AG04450 (cell line): ENCODE data around the gene HIPK2. TPM values are rescaled to one million over a fixed set of nuclear protein-coding genes. Genes with fewer than 3 reads are reported as not detected.

Experiments
- CTCF ChIA-PET: fragments of 300-600, 350-600 bp; formaldehyde crosslinking; extraction: SDS; loops from one replicate; lab custom pipeline; 2022; ENCODE audit warnings: antibody characterized with exemption, inconsistent platforms; lab: Charles Lee
- POLR2A ChIA-PET: fragments of 350-600 bp; formaldehyde crosslinking; extraction: SDS; loops from one replicate; lab custom pipeline; 2021; ENCODE audit warnings: antibody characterized with exemption, inconsistent platforms; lab: Yijun Ruan, JAX
- DNase-seq: peaks from one replicate; pipeline ENCODE4 v3.0.0-alpha.2; 2011; ENCODE audit warnings: low read depth, low spot score
- H3K27ac ChIP-seq: one replicate; pipeline ENCODE4 v1.5.1; 2012; ENCODE audit warnings: low read depth, low read length, control low read depth
- H3K27me3 ChIP-seq: one replicate; pipeline ENCODE4 v1.6.0; 2012; ENCODE audit warnings: low read length; ENCODE audit not compliant: control insufficient read depth, insufficient read depth
- H3K4me3 ChIP-seq: 2 replicates; pipeline ENCODE4 v1.5.1; 2011; ENCODE audit warnings: mild to moderate bottlenecking, low read depth, low read length, control low read depth
- H3K9me3 ChIP-seq: 2 replicates; pipeline ENCODE4 v1.5.1; 2012; ENCODE audit warnings: low read length; ENCODE audit not compliant: control insufficient read depth, insufficient read depth
- CTCF ChIP-seq: IDR thresholded peaks from 2 replicates; pipeline ENCODE4 v1.5.1; 2011; ENCODE audit warnings: low read depth, low read length, control low read depth, inconsistent platforms
- polyA plus RNA-seq: library from polyadenylated mRNA; depleted of rRNA; stranded (reverse); fragments of >200 nt; gene quantifications from 2 replicates; pipeline ENCODE4 v1.2.3, GENCODE V29; 2011

HIPK2 gene
- polyA plus RNA-seq, 1 experiment = 61.4 TPM

GRCh38 chr7:139598642-139599041, 179.2 kb downstream of the HIPK2 start:
- POLR2A ChIA-PET = no interaction called here
- Histone ChIP-seq H3K9me3 (no peaks in the 10 kb centered on the region), H3K27me3 (no peaks in the 10 kb centered on the region), H3K27ac (no peak overlapping the region), H3K4me3 (no peak overlapping the region)
- DNase-seq = no peak
- TF ChIP-seq CTCF = no peak
- CTCF ChIA-PET = interaction anchor here (1.2 to 1.6 kb wide), 3 partner anchors 9 to 164 kb away, joined by 3 to 6 read pairs (median 4); no protein-coding TSS in a partner anchor

GRCh38 chr7:139597028-139597427, 180.8 kb downstream of the HIPK2 start:
- H3K27me3 ChIP-seq = no peaks in the 10 kb centered on the region
- POLR2A ChIA-PET = no interaction called here
- no peaks in the 10 kb centered on the region for H3K9me3 ChIP-seq
- CTCF ChIA-PET = interaction anchor here (0.6 to 1.1 kb wide), 2 partner anchors 175 to 406 kb away, joined by 3 read pairs; no protein-coding TSS in a partner anchor
- DNase-seq = no peak
- no peak overlapping the region for H3K4me3 ChIP-seq
- H3K27ac ChIP-seq = no peak overlapping the region
- no peak for TF ChIP-seq CTCF

- no peaks in the 10 kb centered on the region for H3K9me3 ChIP-seq
- ChIA-PET POLR2A (no interaction called here), CTCF (no interaction called here)
- TF ChIP-seq CTCF = no peak
- H3K4me3 ChIP-seq = no peak overlapping the region
- no peak for DNase-seq
- H3K27ac ChIP-seq = no peak overlapping the region
- H3K27me3 ChIP-seq = no peaks in the 10 kb centered on the region
These were observed 181.2 kb downstream of the HIPK2 start for GRCh38 chr7:139596626-139597025.

- no peak for TF ChIP-seq CTCF
- ChIA-PET POLR2A (no interaction called here), CTCF (no interaction called here)
- Histone ChIP-seq H3K9me3 (no peaks in the 10 kb centered on the region), H3K27ac (no peak overlapping the region), H3K27me3 (no peaks in the 10 kb centered on the region), H3K4me3 (no peak overlapping the region)
- DNase-seq = no peak
These were observed 182.0 kb downstream of the HIPK2 start for GRCh38 chr7:139595806-139596205.

- Histone ChIP-seq H3K27ac (no peak overlapping the region), H3K27me3 (no peaks in the 10 kb centered on the region), H3K4me3 (no peak overlapping the region), H3K9me3 (no peaks in the 10 kb centered on the region)
- POLR2A ChIA-PET = no interaction called here
- CTCF ChIA-PET = interaction anchor here (0.7 to 3.4 kb wide), 4 partner anchors 7 to 409 kb away, joined by 3 to 34 read pairs (median 4); no protein-coding TSS in a partner anchor
- DNase-seq = no peak
- no peak for TF ChIP-seq CTCF
These were observed 182.8 kb downstream of the HIPK2 start for GRCh38 chr7:139594911-139595476.
